Chondrocyte (in vitro differentiated cells): ENCODE data around the gene ALDH3B1. TPM values are rescaled to one million over a fixed set of nuclear protein-coding genes. Genes with fewer than 3 reads are reported as not detected.

Experiments
- DNase-seq: peaks from one replicate; pipeline ENCODE4 v3.0.0; 2021; ENCODE audit warnings: mixed read lengths, low spot score
- H3K27ac Mint-ChIP-seq: one replicate; pipeline ENCODE4 v1.8.0; 2021; ENCODE audit warnings: mild to moderate bottlenecking, moderate library complexity, mixed read lengths; ENCODE audit not compliant: unreplicated experiment
- H3K27me3 Mint-ChIP-seq: 2 replicates; pipeline ENCODE4 v1.8.0; 2021; ENCODE audit warnings: low read depth, mixed read lengths
- H3K36me3 Mint-ChIP-seq: 2 replicates; pipeline ENCODE4 v1.8.0; 2021; ENCODE audit warnings: low read depth, mixed read lengths
- H3K4me1 Mint-ChIP-seq: 2 replicates; pipeline ENCODE4 v1.8.0; 2021; ENCODE audit warnings: low read depth, mild to moderate bottlenecking, mixed read lengths
- H3K4me3 Mint-ChIP-seq: one replicate; pipeline ENCODE4 v1.8.0; 2021; ENCODE audit warnings: mild to moderate bottlenecking, moderate library complexity, mixed read lengths; ENCODE audit not compliant: unreplicated experiment
- H3K9me3 Mint-ChIP-seq: 2 replicates; pipeline ENCODE4 v1.8.0; 2021; ENCODE audit warnings: low read depth, mixed read lengths
- CTCF ChIP-seq: fragments of 200-600 bp; sonication (generic); IDR thresholded peaks from 2 replicates; pipeline ENCODE4 v1.5.0; 2021; ENCODE audit warnings: antibody characterized with exemption, mild to moderate bottlenecking, moderate library complexity
- total RNA-seq: library from RNA; stranded (reverse); gene quantifications from 3 replicates; pipeline ENCODE4 v1.2.1, GENCODE V29; 2021

ALDH3B1 gene
- total RNA-seq, 1 donor from 2014 or later = 13.1 TPM

GRCh38 chr11:67996051-67996450 lies 14.1 kb upstream of the ALDH3B1 start:
- no peaks in the 10 kb centered on the region for H3K36me3 Mint-ChIP-seq
- H3K4me3 Mint-ChIP-seq = no peak overlapping the region
- H3K4me1 Mint-ChIP-seq = peaks cover 6% of the 10 kb centered on the region
- TF ChIP-seq CTCF = no peak
- DNase-seq = no peak
- H3K27ac Mint-ChIP-seq = no peak overlapping the region
- no peaks in the 10 kb centered on the region for H3K9me3 Mint-ChIP-seq
- peaks cover 3% of the 10 kb centered on the region for H3K27me3 Mint-ChIP-seq

- H3K4me1 Mint-ChIP-seq = peaks cover 5% of the 10 kb centered on the region
- H3K4me3 Mint-ChIP-seq = no peak overlapping the region
- no peaks in the 10 kb centered on the region for H3K36me3 Mint-ChIP-seq
- no peak for TF ChIP-seq CTCF
- no peak for DNase-seq
- peaks cover 2% of the 10 kb centered on the region for H3K27me3 Mint-ChIP-seq
- H3K27ac Mint-ChIP-seq = no peak overlapping the region
- H3K9me3 Mint-ChIP-seq = no peaks in the 10 kb centered on the region
Observed at GRCh38 chr11:67996622-67997474, 13.3 kb upstream of the ALDH3B1 start.

- no peaks in the 10 kb centered on the region for H3K27me3 Mint-ChIP-seq
- H3K27ac Mint-ChIP-seq = no peak overlapping the region
- H3K4me3 Mint-ChIP-seq = no peak overlapping the region
Observed at GRCh38 chr11:67997475-67997921, 12.6 kb upstream of the ALDH3B1 start.

GRCh38 chr11:67998150-67999045 lies 11.7 kb upstream of the ALDH3B1 start:
- H3K36me3 Mint-ChIP-seq = no peaks in the 10 kb centered on the region
- H3K9me3 Mint-ChIP-seq = no peaks in the 10 kb centered on the region
- H3K27ac Mint-ChIP-seq = no peak overlapping the region
- H3K4me1 Mint-ChIP-seq = peaks cover 9% of the 10 kb centered on the region
- no peaks in the 10 kb centered on the region for H3K27me3 Mint-ChIP-seq
- no peak overlapping the region for H3K4me3 Mint-ChIP-seq
- no peak for TF ChIP-seq CTCF
- no peak for DNase-seq

More at GRCh38 chr11:67997475-67997921, 12.6 kb upstream of the ALDH3B1 start:
- no peak for DNase-seq
- peaks cover 3% of the 10 kb centered on the region for H3K4me1 Mint-ChIP-seq
- no peaks in the 10 kb centered on the region for H3K36me3 Mint-ChIP-seq
- TF ChIP-seq CTCF = no peak
- H3K9me3 Mint-ChIP-seq = no peaks in the 10 kb centered on the region

DNA sequence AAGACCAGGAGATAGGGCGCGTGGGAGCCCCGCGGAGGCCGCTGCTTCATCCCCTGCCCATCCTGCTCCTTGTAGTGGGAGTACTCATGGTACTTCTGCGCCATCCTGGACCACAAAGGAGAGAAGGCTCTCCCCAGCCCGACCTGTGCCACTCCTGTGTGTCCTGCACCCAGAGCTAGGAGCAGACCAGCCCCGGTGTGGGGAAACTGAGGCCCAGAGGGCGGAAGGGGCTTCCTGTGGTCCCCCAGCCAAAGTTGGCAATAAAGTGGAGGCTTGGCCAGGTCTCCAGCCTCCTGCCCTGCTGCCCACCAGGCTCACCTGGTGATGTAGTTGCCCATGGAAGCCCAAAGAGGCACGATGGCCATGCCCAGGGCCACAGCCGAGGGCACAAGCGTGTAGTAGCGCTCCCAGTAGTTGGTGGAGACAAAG lies 10.9 kb upstream of the ALDH3B1 start:
- TF ChIP-seq CTCF = no peak
- Mint-ChIP-seq H3K9me3 (no peaks in the 10 kb centered on the region), H3K27me3 (no peaks in the 10 kb centered on the region), H3K4me1 (peaks cover 12% of the 10 kb centered on the region), H3K27ac (no peak overlapping the region), H3K36me3 (no peaks in the 10 kb centered on the region), H3K4me3 (no peak overlapping the region)
- peak; percentile 79 for DNase-seq
